Naive thymus-derived CD8-positive, alpha-beta T cell (primary cell): ENCODE measurements around the gene SCUBE3. TPM values are rescaled to one million over a fixed set of nuclear protein-coding genes. Genes with fewer than 3 reads are reported as not detected.

Experiments used
- ATAC-seq, 2 donors: fragments of 150-1000 bp; cut with Tn5 transposase in 1 of 2; sonication (Bioruptor Pico), chemical (Tn5 transposase) in 1 of 2; 1 replicate in 1 of 2; 2 replicates in 1 of 2; pipeline ENCODE4 v1.10.0; 2021; ENCODE audit warnings: mild to moderate bottlenecking in 2 of 2, moderate library complexity in 2 of 2
- POLR2A ChIA-PET: fragments of 350-600 bp; sonication (Branson Sonifier 250); formaldehyde crosslinking; loops from one replicate; lab custom pipeline; 2021; ENCODE audit warnings: antibody characterized with exemption; lab: Charles Lee
- DNase-seq, 10 donors: peaks; one replicate each; pipeline versions ENCODE4 v3.0.0 to v3.0.0-alpha.2; 2020 to 2022
- H3K27ac Mint-ChIP-seq, 10 donors: one replicate each; pipeline ENCODE4 v1.8.0; 2020 to 2022; ENCODE audit warnings: mild to moderate bottlenecking in 10 of 10, mixed read lengths in 10 of 10, moderate library complexity in 4 of 10, inconsistent platforms in 1 of 10
- H3K27me3 Mint-ChIP-seq, 5 donors: one replicate each; pipeline ENCODE4 v1.8.0; 2021 to 2022; ENCODE audit warnings: mixed read lengths in 5 of 5
- H3K36me3 Mint-ChIP-seq, 3 donors: one replicate each; pipeline ENCODE4 v1.8.0; 2020 to 2022; ENCODE audit warnings: mixed read lengths in 3 of 3, mild to moderate bottlenecking in 2 of 3, inconsistent platforms in 1 of 3
- H3K4me1 Mint-ChIP-seq, 4 donors: one replicate each; pipeline ENCODE4 v1.8.0; 2021 to 2022; ENCODE audit warnings: mixed read lengths in 4 of 4
- H3K4me3 Mint-ChIP-seq, 10 donors: one replicate each; pipeline ENCODE4 v1.8.0; 2020 to 2022; ENCODE audit warnings: mild to moderate bottlenecking in 10 of 10, mixed read lengths in 10 of 10, moderate library complexity in 6 of 10, inconsistent platforms in 1 of 10
- H3K9me3 Mint-ChIP-seq, 9 donors: one replicate each; pipeline ENCODE4 v1.8.0; 2020 to 2022; ENCODE audit warnings: mixed read lengths in 9 of 9, mild to moderate bottlenecking in 3 of 9, inconsistent platforms in 1 of 9, moderate library complexity in 1 of 9
- polyA plus RNA-seq, 3 donors: library from polyadenylated mRNA; unstranded; fragments of 300-500 nt; fragmentation: Illumina TruSeq; gene quantifications; one replicate each; pipeline ENCODE4 v1.2.3, GENCODE V29; 2021
- total RNA-seq, 8 experiments: library from RNA in 2 of 8; stranded (reverse) in 2 of 8; gene quantifications; one replicate each; pipeline ENCODE4 v1.2.3 and lab custom pipeline; 2021 to 2026

Gene SCUBE3
- total and polyA plus RNA-seq, 5 experiments from 2014 or later: 0.03 to 0.06 (median 0.05) TPM; not detected in 1

- Mint-ChIP-seq H3K9me3 (no peaks in the 10 kb centered on the region), H3K36me3 (peaks cover 0 to under 1% (median 0%) of the 10 kb centered on the region in 3 donors), H3K27ac (no peak overlapping the region), H3K27me3 (peaks cover 24 to 62% (median 35%) of the 10 kb centered on the region in 5 donors), H3K4me3 (no peak overlapping the region), H3K4me1 (peaks cover 3 to 5% (median 4%) of the 10 kb centered on the region in 4 donors)
- no peak for DNase-seq
- POLR2A ChIA-PET: no interaction called here
- no peak for ATAC-seq
Observed at GRCh38 chr6:35218021-35218420, 4.3 kb downstream of the SCUBE3 start.

GRCh38 chr6:35218456-35218855 is 4.7 kb downstream of the SCUBE3 start:
- DNase-seq: no peak
- no peaks in the 10 kb centered on the region for H3K36me3 Mint-ChIP-seq
- H3K4me1 Mint-ChIP-seq: peaks cover 0 to 5% (median under 1%) of the 10 kb centered on the region in 4 donors
- no peak overlapping the region for H3K4me3 Mint-ChIP-seq
- POLR2A ChIA-PET: no interaction called here
- H3K9me3 Mint-ChIP-seq: no peaks in the 10 kb centered on the region
- H3K27me3 Mint-ChIP-seq: peaks cover 22 to 58% (median 32%) of the 10 kb centered on the region in 5 donors
- H3K27ac Mint-ChIP-seq: no peak overlapping the region
- no peak for ATAC-seq

- no peak for DNase-seq
- Mint-ChIP-seq H3K9me3 (no peaks in the 10 kb centered on the region), H3K36me3 (no peaks in the 10 kb centered on the region), H3K27me3 (peaks cover 22 to 55% (median 31%) of the 10 kb centered on the region in 5 donors), H3K4me1 (peaks cover 0 to 3% (median 0%) of the 10 kb centered on the region in 4 donors), H3K27ac (no peak overlapping the region), H3K4me3 (no peak overlapping the region)
- POLR2A ChIA-PET: interaction anchor here (0.9 kb wide), 1 partner anchor 12 kb away, joined by 3 read pairs; no protein-coding TSS in a partner anchor
- no peak for ATAC-seq
Observed at GRCh38 chr6:35219683-35220326, 6.0 kb downstream of the SCUBE3 start.

GRCh38 chr6:35220711-35221110 is 7.0 kb downstream of the SCUBE3 start:
- H3K9me3 Mint-ChIP-seq: no peaks in the 10 kb centered on the region
- ATAC-seq (no peak), DNase-seq (no peak)
- no peak overlapping the region for H3K27ac Mint-ChIP-seq
- H3K27me3 Mint-ChIP-seq: peaks cover 20 to 46% (median 22%) of the 10 kb centered on the region in 5 donors
- POLR2A ChIA-PET: no interaction called here
- H3K36me3 Mint-ChIP-seq: no peaks in the 10 kb centered on the region
- H3K4me1 Mint-ChIP-seq: peaks cover 0 to 3% (median 0%) of the 10 kb centered on the region in 4 donors
- H3K4me3 Mint-ChIP-seq: no peak overlapping the region

- H3K27me3 Mint-ChIP-seq: peaks cover 0 to 19% (median 5%) of the 10 kb centered on the region in 5 donors
- H3K36me3 Mint-ChIP-seq: no peaks in the 10 kb centered on the region
- no peak for ATAC-seq
- no peaks in the 10 kb centered on the region for H3K9me3 Mint-ChIP-seq
- H3K4me1 Mint-ChIP-seq: no peaks in the 10 kb centered on the region
- H3K27ac Mint-ChIP-seq: peak overlapping the region in 1 of 10 donors; percentile 53
- no peak overlapping the region for H3K4me3 Mint-ChIP-seq
- POLR2A ChIA-PET: no interaction called here
- DNase-seq: no peak
Observed at GRCh38 chr6:35223396-35223795, 9.6 kb downstream of the SCUBE3 start.

- Mint-ChIP-seq H3K27ac (no peak overlapping the region), H3K9me3 (no peaks in the 10 kb centered on the region), H3K4me1 (no peaks in the 10 kb centered on the region), H3K36me3 (no peaks in the 10 kb centered on the region), H3K4me3 (no peak overlapping the region), H3K27me3 (peaks cover 0 to 9% (median 3%) of the 10 kb centered on the region in 5 donors)
- no peak for DNase-seq
- POLR2A ChIA-PET: no interaction called here
- ATAC-seq: no peak
Observed at GRCh38 chr6:35224720-35225119, 11.0 kb downstream of the SCUBE3 start.

GRCh38 chr6:35228481-35228880 is 14.7 kb downstream of the SCUBE3 start:
- Mint-ChIP-seq H3K9me3 (no peaks in the 10 kb centered on the region), H3K36me3 (no peaks in the 10 kb centered on the region), H3K27ac (peak overlapping the region in 1 of 10 donors; percentile 22), H3K27me3 (no peaks in the 10 kb centered on the region), H3K4me3 (no peak overlapping the region), H3K4me1 (peaks cover 0 to 3% (median 0%) of the 10 kb centered on the region in 4 donors)
- ATAC-seq: no peak
- no peak for DNase-seq
- POLR2A ChIA-PET: no interaction called here

- H3K9me3 Mint-ChIP-seq: no peaks in the 10 kb centered on the region
- H3K27me3 Mint-ChIP-seq: no peaks in the 10 kb centered on the region
- DNase-seq (no peak), ATAC-seq (no peak)
- H3K36me3 Mint-ChIP-seq: peaks cover 0 to 2% (median under 1%) of the 10 kb centered on the region in 3 donors
- no peak overlapping the region for H3K27ac Mint-ChIP-seq
- H3K4me1 Mint-ChIP-seq: peaks cover 0 to 3% (median 0%) of the 10 kb centered on the region in 4 donors
- no peak overlapping the region for H3K4me3 Mint-ChIP-seq
- POLR2A ChIA-PET: no interaction called here
Observed at GRCh38 chr6:35229304-35229703, 15.5 kb downstream of the SCUBE3 start.

- ATAC-seq (no peak), DNase-seq (no peak)
- POLR2A ChIA-PET: no interaction called here
- Mint-ChIP-seq H3K9me3 (peaks cover 0 to 4% (median 0%) of the 10 kb centered on the region in 9 donors), H3K27me3 (no peaks in the 10 kb centered on the region), H3K27ac (no peak overlapping the region), H3K4me3 (no peak overlapping the region), H3K36me3 (peaks cover 0 to 7% (median 7%) of the 10 kb centered on the region in 3 donors), H3K4me1 (peaks cover 0 to 3% (median 0%) of the 10 kb centered on the region in 4 donors)
Observed at GRCh38 chr6:35230498-35230897, 16.7 kb downstream of the SCUBE3 start.

GRCh38 chr6:35230950-35231349 is 17.2 kb downstream of the SCUBE3 start:
- H3K27ac Mint-ChIP-seq: no peak overlapping the region
- H3K36me3 Mint-ChIP-seq: peaks cover 0 to 7% (median 7%) of the 10 kb centered on the region in 3 donors
- H3K9me3 Mint-ChIP-seq: peaks cover 0 to 4% (median 0%) of the 10 kb centered on the region in 9 donors
- H3K4me1 Mint-ChIP-seq: peaks cover 0 to 3% (median 0%) of the 10 kb centered on the region in 4 donors
- POLR2A ChIA-PET: no interaction called here
- ATAC-seq (no peak), DNase-seq (no peak)
- H3K27me3 Mint-ChIP-seq: no peaks in the 10 kb centered on the region
- no peak overlapping the region for H3K4me3 Mint-ChIP-seq

- H3K36me3 Mint-ChIP-seq: peaks cover 0 to 7% (median 7%) of the 10 kb centered on the region in 3 donors
- no peak overlapping the region for H3K27ac Mint-ChIP-seq
- DNase-seq (no peak), ATAC-seq (no peak)
- no peak overlapping the region for H3K4me3 Mint-ChIP-seq
- H3K27me3 Mint-ChIP-seq: no peaks in the 10 kb centered on the region
- POLR2A ChIA-PET: no interaction called here
- peaks cover 0 to 4% (median 0%) of the 10 kb centered on the region in 9 donors for H3K9me3 Mint-ChIP-seq
- peaks cover 0 to 3% (median 0%) of the 10 kb centered on the region in 4 donors for H3K4me1 Mint-ChIP-seq
Observed at GRCh38 chr6:35231563-35231962, 17.8 kb downstream of the SCUBE3 start.

- Mint-ChIP-seq H3K27me3 (no peaks in the 10 kb centered on the region), H3K36me3 (peaks cover 0 to 9% (median 8%) of the 10 kb centered on the region in 3 donors), H3K4me3 (no peak overlapping the region), H3K9me3 (peaks cover 0 to 4% (median 0%) of the 10 kb centered on the region in 9 donors), H3K4me1 (peaks cover 0 to 5% (median 0%) of the 10 kb centered on the region in 4 donors), H3K27ac (no peak overlapping the region)
- no peak for ATAC-seq
- POLR2A ChIA-PET: no interaction called here
- no peak for DNase-seq
Observed at GRCh38 chr6:35234901-35235300, 21.1 kb downstream of the SCUBE3 start.

- H3K4me1 Mint-ChIP-seq: peaks cover 2 to 5% (median 3%) of the 10 kb centered on the region in 4 donors
- no peak for DNase-seq
- no peak overlapping the region for H3K4me3 Mint-ChIP-seq
- POLR2A ChIA-PET: no interaction called here
- peaks cover 0 to 9% (median 8%) of the 10 kb centered on the region in 3 donors for H3K36me3 Mint-ChIP-seq
- H3K27me3 Mint-ChIP-seq: no peaks in the 10 kb centered on the region
- ATAC-seq: no peak
- H3K27ac Mint-ChIP-seq: no peak overlapping the region
- peaks cover 0 to 4% (median 0%) of the 10 kb centered on the region in 9 donors for H3K9me3 Mint-ChIP-seq
Observed at GRCh38 chr6:35236223-35236622, 22.5 kb downstream of the SCUBE3 start.
